ENCODE measurements around the gene AKT1S1.
"Not testable (repeated sequence)": the region's sequence is repeated elsewhere in the genome, so short reads cannot be mapped to it uniquely, and the experiment has no call there.

AKT1S1 gene

DNA sequence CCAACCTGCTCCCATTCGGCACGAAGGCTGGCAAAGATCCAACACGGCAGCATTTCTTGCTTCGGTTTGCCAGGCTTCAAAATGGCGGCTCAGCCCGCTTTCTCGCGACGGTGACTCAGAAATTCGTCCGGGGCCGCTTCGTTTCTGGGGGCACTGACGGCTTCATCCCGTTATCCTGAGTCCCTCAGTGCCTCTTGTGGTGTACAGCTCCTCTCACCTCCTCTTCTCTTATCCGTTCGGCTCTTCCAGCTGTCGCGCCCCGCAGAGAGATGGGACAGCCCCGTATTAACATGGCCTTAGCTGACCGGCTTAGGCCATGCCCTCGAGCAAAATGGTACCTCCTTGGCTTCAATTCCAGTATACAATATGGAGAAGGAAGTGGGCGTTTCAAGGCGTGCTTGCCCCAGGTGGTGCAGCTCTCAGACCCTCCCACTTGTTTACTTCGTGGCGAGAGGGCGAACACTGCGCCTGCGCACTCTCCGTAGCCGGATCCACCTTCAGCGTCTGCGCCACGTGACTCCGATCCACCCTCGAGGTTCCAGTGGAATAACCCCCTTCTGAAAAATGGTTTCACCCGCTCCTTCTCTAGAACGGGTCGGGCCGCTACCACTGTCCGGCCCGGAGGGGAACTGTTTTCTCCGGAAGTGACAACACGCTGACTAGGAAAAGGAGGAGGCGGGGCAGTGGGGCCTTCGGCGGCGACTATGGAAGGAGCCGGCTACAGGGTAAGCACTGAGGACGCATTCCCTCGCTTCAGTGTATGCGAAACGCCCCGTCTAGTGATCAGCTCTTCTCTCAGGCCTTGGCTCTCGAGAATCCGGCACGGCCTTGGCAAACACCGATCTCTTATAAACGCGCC lies at the start of gene AKT1S1, which contains the start of gene TBC1D17:
Gene AKT1S1, minus strand, starts transcription at position 336 of the 859 bp plus-strand sequence. CDS start 4,060 bp downstream, outside the sequence.
Gene TBC1D17, plus strand, starts transcription at position 683 of the 859 bp plus-strand sequence. Its CDS starts 22 bp downstream, at position 705.
- peak; percentile 93 to 98 for DNase-seq (ENCODE audit: low read depth in 2 of 2, low spot score in 1 of 2)

DNA sequence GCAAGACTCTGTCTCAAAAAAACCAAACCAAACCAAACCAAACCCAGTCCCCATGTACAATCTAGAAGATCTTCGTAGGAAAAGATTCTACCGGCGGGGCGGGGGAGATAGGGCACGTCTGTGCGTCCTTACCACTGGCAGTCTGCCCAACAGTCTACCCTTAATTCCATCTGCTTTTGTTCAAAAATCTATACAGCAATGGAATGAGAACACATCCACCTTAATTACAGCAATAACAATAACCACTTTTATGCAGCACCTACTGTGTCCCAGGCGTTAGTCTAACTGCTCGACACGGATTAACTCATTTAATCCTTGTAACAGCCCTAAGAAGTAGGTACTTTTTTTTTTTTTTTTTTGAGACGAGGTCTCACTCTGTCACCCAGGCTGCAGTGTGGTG lies 49.4 kb upstream of the AKT1S1 start:
- DNase-seq (ENCODE audit: low read depth in 2 of 2, low spot score in 1 of 2): no peak

DNA sequence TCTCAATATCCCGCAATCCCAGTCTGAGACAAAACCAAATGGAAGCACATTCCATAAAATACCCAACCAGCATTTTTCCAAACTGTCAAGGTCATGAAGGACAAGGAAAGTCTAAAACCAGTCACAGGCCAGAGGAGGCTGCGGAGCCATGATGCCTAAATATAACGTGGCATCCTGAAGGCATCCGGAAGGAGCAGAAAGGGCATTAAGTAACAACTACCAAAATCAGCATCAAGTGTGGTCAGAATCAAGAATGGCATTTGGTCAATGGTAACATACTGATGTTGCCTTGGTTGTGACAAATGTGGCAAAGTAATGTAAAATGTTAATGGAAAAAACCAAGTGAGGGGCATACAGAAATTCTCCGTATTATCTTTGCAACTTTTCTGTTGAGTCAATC lies 48.3 kb upstream of the AKT1S1 start:
- DNase-seq (ENCODE audit: low read depth in 2 of 2, low spot score in 1 of 2): no peak

GRCh38 chr19:49924881-49925210 lies 47.7 kb upstream of the AKT1S1 start:
- DNase-seq (ENCODE audit: low read depth in 2 of 2, low spot score in 1 of 2): not testable (repeated sequence)

DNA sequence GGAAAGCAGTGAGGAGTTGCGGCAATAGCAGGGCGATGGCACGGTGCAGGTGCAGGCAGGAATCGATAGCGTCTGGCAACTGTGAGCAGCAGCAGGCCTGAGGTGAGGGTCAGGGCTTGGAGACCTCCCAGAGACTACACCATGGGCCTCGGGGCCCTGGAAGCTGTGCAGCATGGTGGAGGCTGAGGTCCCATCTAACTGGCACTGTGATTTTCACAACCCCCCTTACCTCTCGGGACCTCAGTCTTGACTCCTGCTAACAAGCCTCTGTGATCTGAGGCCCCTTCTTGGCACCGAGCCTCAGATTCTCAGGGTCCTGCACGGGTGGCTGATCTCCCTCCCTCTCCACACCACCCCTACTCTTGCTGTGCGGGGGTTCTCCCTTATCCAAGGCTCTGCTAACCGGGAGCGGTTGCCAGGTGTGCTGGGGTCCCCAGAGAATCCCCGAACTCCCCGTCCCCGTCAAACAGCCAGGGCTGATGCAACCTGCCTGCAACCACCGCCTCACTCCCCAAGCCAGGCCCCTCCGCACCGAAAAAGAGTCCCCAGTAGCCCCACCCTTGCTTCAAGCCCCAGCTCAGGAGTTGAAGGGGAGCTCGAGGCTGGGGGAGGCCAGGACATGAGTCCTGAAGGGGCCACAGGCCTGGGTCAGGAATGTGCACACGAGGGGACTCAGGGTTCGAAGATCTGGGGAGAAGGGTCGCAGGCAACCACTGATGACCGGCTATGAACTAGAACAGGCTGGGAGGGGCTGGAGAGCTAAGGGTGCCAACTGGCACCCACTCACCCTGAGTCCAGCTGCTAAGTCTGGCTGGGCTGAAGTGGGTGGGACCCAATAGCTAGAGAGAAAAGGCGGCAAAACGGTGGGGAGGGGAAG lies 47.1 kb upstream of the AKT1S1 start:
- DNase-seq (ENCODE audit: low read depth in 2 of 2, low spot score in 1 of 2): no peak

DNA sequence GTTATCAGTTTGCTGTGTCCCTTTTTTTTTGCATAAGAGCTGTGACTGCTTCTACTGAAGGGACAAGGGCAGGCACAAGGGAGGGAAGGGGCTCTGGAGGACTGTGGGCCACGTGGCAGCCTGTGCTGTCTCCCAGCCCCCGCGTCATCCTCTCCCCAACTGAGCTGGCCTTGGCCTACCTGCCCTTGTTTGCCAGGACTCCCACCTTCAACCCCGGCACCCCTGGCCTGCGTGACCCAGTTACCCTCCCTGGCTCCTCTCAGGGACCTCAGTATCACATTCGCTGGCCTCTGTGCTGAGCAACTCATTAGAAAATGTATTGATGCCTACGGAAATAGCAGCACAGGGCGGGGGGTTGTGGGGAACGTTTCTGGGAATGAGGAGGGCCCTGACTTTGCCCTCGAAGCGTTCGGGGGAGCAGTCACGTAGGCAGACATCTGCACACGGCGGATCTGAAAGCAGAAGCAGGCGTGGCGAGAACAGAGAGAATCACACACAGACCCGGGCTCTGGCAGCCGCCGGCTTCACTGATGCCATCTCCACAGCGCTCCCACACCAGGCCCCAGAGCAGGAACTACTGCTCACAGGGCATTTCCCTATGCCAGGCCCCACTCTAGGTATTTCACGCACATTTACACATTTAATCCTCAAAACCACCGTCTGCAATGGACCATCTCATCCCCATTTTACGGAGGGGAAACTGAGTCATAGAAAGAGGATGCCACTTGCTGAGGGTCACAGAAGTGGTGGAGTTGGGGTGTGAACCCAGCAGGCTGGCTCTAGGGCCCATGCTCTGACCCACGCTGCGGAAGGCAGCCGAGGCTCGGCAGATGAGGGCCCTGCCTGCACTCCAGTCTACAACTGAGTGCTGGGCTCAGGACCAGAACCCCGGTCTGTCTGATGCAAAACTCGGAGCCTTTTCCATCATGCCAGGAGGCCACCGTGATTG lies 46.2 kb upstream of the AKT1S1 start:
- DNase-seq (ENCODE audit: low read depth in 2 of 2, low spot score in 1 of 2): no peak

GRCh38 chr19:49921871-49922795 lies 45.0 kb upstream of the AKT1S1 start:
- no peak for DNase-seq (ENCODE audit: low read depth in 2 of 2, low spot score in 1 of 2)

- DNase-seq (ENCODE audit: low read depth in 2 of 2, low spot score in 1 of 2): no peak
Measured at GRCh38 chr19:49920624-49921363, 43.6 kb upstream of the AKT1S1 start.

DNA sequence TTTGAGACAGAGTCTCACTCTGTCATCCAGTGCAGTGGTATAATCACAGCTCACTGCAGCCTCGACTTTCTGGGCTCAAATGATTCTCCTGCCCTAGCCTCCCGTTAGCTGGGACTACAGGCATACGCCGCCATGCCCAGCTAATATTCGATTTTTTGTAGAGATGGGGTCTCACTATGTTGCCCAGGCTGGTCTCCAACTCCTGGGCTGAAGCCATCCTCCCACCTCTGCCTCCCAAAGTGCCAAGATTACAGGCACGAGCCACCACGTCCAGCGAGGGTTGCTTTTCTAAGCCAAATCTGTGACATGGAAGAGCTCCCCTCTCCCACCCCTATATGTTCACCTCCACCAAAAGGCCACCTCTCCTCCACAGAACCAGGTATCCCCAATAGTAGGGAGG lies 40.9 kb upstream of the AKT1S1 start:
- DNase-seq (ENCODE audit: low read depth in 2 of 2, low spot score in 1 of 2): no peak

DNA sequence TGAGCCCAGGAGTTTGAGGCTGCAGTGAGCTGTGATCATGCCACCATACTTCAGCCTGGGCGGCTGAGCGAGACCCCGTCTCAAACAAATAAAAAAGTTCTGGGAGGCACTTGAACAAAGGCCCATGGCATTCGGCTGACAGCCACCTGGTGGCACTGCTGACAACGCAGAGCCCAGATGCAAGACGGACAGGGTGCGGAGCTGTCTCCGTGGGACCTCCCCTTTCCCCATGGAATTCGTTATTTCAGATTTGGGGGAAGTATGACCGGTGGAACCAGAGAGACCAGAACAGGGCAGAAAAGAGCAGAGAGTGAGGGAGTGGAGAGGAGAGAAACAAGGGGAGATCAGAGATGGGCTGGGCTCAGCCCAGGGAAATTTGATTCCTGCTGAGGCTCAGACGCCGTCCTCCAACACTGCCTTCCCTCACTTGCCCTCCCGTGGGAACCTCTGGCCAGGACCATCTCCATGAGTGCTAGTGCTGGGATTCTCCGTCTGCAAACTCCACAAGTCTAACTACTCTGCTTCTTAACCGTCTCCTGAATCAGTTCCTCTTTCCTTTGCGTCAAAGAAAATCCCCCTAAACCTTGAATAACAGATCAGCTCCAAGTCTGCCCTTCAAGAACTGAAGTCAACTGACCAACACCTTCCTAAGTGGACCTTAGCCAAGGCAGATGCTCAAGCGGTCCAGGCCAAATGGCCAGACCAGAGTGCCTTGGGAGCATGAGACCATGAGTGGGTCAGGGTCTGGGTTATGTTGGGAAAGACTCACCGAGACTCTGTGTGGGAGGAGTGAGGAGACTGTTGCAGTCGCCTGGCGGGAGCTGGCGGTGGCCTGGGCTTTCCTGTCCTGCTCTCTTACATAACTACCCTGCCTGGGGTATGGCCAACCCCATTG lies 39.9 kb upstream of the AKT1S1 start:
- no peak for DNase-seq (ENCODE audit: low read depth in 2 of 2, low spot score in 1 of 2)

GRCh38 chr19:49915271-49915670 lies 38.1 kb upstream of the AKT1S1 start:
- DNase-seq (ENCODE audit: low read depth in 2 of 2, low spot score in 1 of 2): no peak

DNA sequence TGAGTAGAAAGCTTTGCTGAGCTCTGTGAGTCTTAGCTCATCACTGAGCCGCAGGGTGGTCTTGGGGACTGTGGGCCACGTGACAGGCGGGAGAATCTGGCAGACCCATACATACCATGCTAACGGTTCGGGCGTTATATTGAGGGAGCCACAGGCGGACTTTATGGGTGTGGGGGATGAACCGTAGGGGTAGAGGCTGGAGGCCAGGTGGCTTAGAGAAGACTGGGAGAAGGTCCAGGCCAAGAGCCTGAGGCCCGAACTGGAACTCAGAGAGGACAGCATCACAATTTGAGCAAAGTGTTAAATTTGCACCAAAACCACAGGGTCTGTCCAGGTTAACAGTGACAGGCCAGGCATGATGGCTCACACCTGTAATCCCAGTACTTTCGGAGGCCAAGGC lies 36.6 kb upstream of the AKT1S1 start:
- DNase-seq (ENCODE audit: low read depth in 2 of 2, low spot score in 1 of 2): no peak

GRCh38 chr19:49912965-49913685 lies 36.0 kb upstream of the AKT1S1 start:
- DNase-seq (ENCODE audit: low read depth in 2 of 2, low spot score in 1 of 2): no peak

DNA sequence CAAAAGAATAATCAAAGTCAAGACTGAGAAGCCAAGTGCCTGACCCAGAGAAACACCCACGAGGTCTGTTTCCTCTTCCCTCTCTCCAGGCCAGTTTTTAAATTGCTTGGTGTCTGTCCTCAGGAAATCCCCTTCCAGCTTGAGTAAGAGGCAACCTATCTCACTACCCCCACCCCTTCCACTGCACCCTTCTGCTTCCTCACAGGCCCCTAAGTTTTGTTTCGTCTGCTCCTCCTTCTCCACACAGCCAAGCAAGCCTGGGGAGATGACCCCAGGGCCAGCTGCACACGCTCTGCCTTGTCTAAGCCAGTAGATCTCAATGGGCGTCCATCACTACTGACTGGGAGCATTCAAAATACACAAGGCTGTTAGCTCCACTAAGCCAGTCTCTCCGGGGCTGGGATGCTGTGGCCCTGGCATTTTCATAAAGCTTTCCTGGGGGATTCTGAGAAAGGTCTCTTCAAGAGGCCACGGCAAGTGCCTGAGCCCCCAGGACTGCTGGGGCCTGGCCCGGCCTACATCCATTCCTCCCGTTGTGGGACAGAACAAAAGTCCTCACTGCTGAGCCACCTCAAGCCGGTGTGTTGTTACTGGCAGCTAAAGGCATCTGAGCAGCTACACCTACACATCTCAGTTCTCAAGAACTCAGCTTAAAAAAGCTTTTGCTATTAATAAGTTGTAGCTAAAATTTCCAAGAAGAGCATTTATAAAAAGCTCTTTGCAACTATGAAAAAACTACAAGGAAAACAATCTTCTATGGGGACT lies 34.4 kb upstream of the AKT1S1 start:
- no peak for DNase-seq (ENCODE audit: low read depth in 2 of 2, low spot score in 1 of 2)

DNA sequence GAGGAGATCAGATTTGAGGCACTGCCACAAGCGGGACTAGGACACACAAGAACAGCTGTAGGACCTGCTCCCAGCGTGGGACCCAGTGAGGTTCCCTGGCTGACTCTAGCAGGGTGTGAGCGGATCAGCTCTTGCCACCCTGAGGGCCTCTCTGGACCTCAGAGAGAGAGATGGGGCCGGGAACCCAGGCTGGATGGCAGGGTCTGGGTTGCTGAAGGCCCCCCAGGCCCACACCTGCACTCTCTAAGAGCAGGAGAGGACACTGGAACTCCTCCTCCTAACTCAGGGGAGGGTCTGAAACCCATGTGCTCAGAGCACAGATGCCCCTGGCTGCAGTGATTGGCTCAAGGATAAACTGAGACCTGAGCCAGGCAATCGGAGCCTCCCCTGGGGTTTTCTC lies 33.0 kb upstream of the AKT1S1 start:
- DNase-seq (ENCODE audit: low read depth in 2 of 2, low spot score in 1 of 2): no peak

- no peak for DNase-seq (ENCODE audit: low read depth in 2 of 2, low spot score in 1 of 2)
Measured at GRCh38 chr19:49908480-49909420, 31.6 kb upstream of the AKT1S1 start.
